Lung microvascular endothelial cell (primary cell): ENCODE results near the gene FAM181B. TPM values are rescaled to one million over a fixed set of nuclear protein-coding genes. Genes with fewer than 3 reads are reported as not detected.

Experiments used
- DNase-seq, 2 donors: peaks; one replicate each; pipeline versions ENCODE4 v3.0.0 to v3.0.0-alpha.2; 2010; ENCODE audit warnings: low read depth in 2 of 2
- total RNA-seq: library from RNA; depleted of rRNA; stranded (reverse); fragments of >200 nt; gene quantifications from 2 replicates; pipeline ENCODE4 v1.2.1, GENCODE V29; 2014

The FAM181B gene
- total RNA-seq, 1 donor from 2014 or later: not detected

DNA sequence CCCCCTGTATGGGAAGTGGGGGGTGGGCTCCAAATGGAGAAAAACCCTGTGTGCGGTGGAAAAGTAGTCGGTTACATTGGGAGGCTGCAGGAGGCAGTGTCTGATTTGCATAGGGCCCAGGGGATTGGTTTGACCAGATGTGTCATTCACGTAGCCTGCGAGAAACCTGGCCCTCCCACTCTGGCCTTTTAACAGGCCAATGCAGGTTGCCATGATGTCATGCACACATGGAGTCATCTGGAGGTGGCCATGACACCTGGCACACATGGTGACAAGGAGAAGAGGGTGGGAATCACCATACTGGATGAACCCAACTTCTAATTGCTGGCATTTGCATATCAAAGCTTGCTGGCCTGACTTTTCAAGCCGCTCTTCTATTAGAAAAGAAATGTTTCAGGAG lies 50.6 kb downstream of the FAM181B start:
- no peak for DNase-seq

GRCh38 chr11:82682003-82682751 lies 51.5 kb downstream of the FAM181B start:
- peak; percentile 73 to 83 for DNase-seq

DNA sequence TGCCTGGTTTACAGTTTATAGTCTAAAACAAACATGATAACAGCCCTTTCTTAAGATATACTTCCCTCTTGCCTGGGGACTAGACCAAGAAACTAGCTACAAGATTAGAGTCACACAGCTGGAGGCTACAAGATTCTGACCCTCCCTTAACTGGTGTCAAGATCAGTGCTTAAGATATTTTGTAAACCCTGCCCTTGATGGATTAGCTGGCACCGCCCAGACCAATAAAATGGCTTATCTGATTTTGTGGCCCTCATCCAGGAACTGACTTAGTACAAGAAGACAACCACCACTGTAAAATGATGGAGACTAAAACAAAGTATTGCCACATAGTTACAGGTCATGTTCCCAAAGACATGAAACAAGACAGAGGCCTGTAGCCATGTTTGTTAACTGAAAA lies 53.4 kb downstream of the FAM181B start:
- DNase-seq: no peak

Other genes starting within 250 kb of the FAM181B start
- 88.7 and 128 TPM in 2 replicates for gene PRCP, start 166.6 kb upstream of the FAM181B start, total RNA-seq
- gene DDIAS, start 167.9 kb upstream of the FAM181B start, total RNA-seq: 1.8 and 3.5 TPM in 2 replicates